GM12878 (cell line): ENCODE measurements around the gene FBXL7. TPM values are rescaled to one million over a fixed set of nuclear protein-coding genes. Genes with fewer than 3 reads are reported as not detected.
"Not testable (repeated sequence)": the region's sequence is repeated elsewhere in the genome, so short reads cannot be mapped to it uniquely, and the experiment has no call there.

Experiments used
- ATAC-seq: fragments of 200-7000 bp; cut with Tn5 transposase; 3 replicates; pipeline ENCODE4 v1.9.1; 2020; ENCODE audit warnings: mild to moderate bottlenecking, moderate library complexity
- BruUV-seq: library from RNA; stranded (reverse); fragments of 400-500 nt; replicated peaks from 2 replicates; lab custom pipeline; 2021; lab: Mats Ljungman, UMichigan
- CTCF ChIA-PET: fragments of 300-600 bp; sonication (Branson Sonifier 250); formaldehyde crosslinking; extraction: SDS; loops from one replicate; lab custom pipeline; 2021; ENCODE audit warnings: inconsistent platforms; lab: Yijun Ruan, JAX
- POLR2A ChIA-PET: fragments of 350-600 bp; formaldehyde crosslinking; extraction: SDS; loops from one replicate; lab custom pipeline; 2021; ENCODE audit warnings: inconsistent platforms; lab: Charles Lee
- RAD21 ChIA-PET: fragments of 300-600 bp; sonication (Branson Sonifier 250); formaldehyde crosslinking; loops from one replicate; lab custom pipeline; 2023; ENCODE audit warnings: antibody characterized with exemption; ENCODE audit not compliant: unreplicated experiment; lab: Charles Lee
- SMC1A ChIA-PET: fragments of 300-600 bp; sonication (Branson Sonifier 250); formaldehyde crosslinking; loops from one replicate; lab custom pipeline; 2023; ENCODE audit not compliant: unreplicated experiment, uncharacterized antibody; lab: Charles Lee
- DNase-seq: peaks from one replicate; pipeline ENCODE4 v3.0.0-alpha.2; 2011; ENCODE audit warnings: low read depth, low spot score
- FAIRE-seq: peaks from 3 replicates; lab custom pipeline; 2011; peaks lifted over from hg19 to GRCh38; lab: Jason Lieb, UNC
- H2AFZ ChIP-seq: 2 replicates; pipeline ENCODE4 v1.6.0; 2011; ENCODE audit warnings: low read depth, low read length, control low read depth; ENCODE audit not compliant: control insufficient read depth
- H3K27ac ChIP-seq: 2 replicates; pipeline ENCODE4 v1.5.1; 2011; ENCODE audit warnings: control low read depth; ENCODE audit not compliant: control insufficient read depth, insufficient read depth
- H3K27me3 ChIP-seq, 2 experiments: replicated peaks in 1 of 2; 2 replicates each; pipeline versions ENCODE4 v1.6.0 to v1.6.1; 2011; ENCODE audit warnings: low read length in 1 of 2; ENCODE audit not compliant: control insufficient read depth in 2 of 2, insufficient read depth in 2 of 2
- H3K36me3 ChIP-seq, 2 experiments: 2 replicates each; pipeline ENCODE4 v1.5.1; 2011; ENCODE audit warnings: low read length in 1 of 2; ENCODE audit not compliant: control insufficient read depth in 2 of 2, insufficient read depth in 2 of 2
- H3K4me1 ChIP-seq: 2 replicates; pipeline ENCODE4 v1.6.1; 2011; ENCODE audit warnings: mild to moderate bottlenecking, low read length, moderate library complexity, mixed read lengths; ENCODE audit not compliant: control insufficient read depth, insufficient read depth
- H3K4me2 ChIP-seq: 2 replicates; pipeline ENCODE4 v1.6.0; 2011; ENCODE audit warnings: control low read depth; ENCODE audit not compliant: control insufficient read depth, insufficient read depth
- H3K4me3 ChIP-seq: fragments of 200-600 bp; sonication (generic); 2 replicates; pipeline ENCODE4 v1.5.1; 2016
- H3K79me2 ChIP-seq: 2 replicates; pipeline ENCODE4 v1.6.0; 2011; ENCODE audit warnings: low read length; ENCODE audit not compliant: control insufficient read depth, insufficient read depth
- H3K9ac ChIP-seq: 2 replicates; pipeline ENCODE4 v1.8.0; 2011; ENCODE audit warnings: low read length, control low read depth, mixed read lengths; ENCODE audit not compliant: control insufficient read depth, insufficient read depth
- H3K9me3 ChIP-seq: replicated peaks from 3 replicates; pipeline ENCODE4 v1.5.1; 2011; ENCODE audit warnings: mild to moderate bottlenecking, low read length; ENCODE audit not compliant: control insufficient read depth, insufficient read depth
- H4K20me1 ChIP-seq: 2 replicates; pipeline ENCODE4 v1.6.0; 2011; ENCODE audit not compliant: control insufficient read depth, insufficient read depth
- CBFB ChIP-seq: IDR thresholded peaks from 2 replicates; pipeline ENCODE4 v1.6.1; 2016; ENCODE audit warnings: antibody characterized with exemption, low read depth
- MYC ChIP-seq: IDR thresholded peaks from 2 replicates; pipeline ENCODE4 v1.6.1; 2011; ENCODE audit warnings: mild to moderate bottlenecking, low read length, moderate library complexity, inconsistent platforms; ENCODE audit not compliant: insufficient read depth, insufficient replicate concordance, insufficient read length, severe bottlenecking
- NR2C2 ChIP-seq: IDR thresholded peaks from 2 replicates; pipeline ENCODE4 v1.6.1; 2011; ENCODE audit warnings: borderline replicate concordance, low read depth; ENCODE audit not compliant: control insufficient read depth, insufficient read length
- PAX8 ChIP-seq: fragments of 450-650 bp; IDR thresholded peaks from 2 replicates; pipeline ENCODE4 v1.6.1; 2017; ENCODE audit warnings: mild to moderate bottlenecking, moderate library complexity
- RFX5 ChIP-seq: IDR thresholded peaks from 2 replicates; pipeline ENCODE4 v1.6.1; 2011; ENCODE audit warnings: low read depth, low read length, improper control_type of control experiment
- SMAD5 ChIP-seq: IDR thresholded peaks from 2 replicates; pipeline ENCODE4 v1.6.1; 2016; ENCODE audit warnings: antibody characterized with exemption, low read depth
- SMC3 ChIP-seq: IDR thresholded peaks from 2 replicates; pipeline ENCODE4 v1.6.1; 2011; ENCODE audit warnings: low read length, improper control_type of control experiment, borderline replicate concordance
- SRF ChIP-seq, 2 experiments: IDR thresholded peaks; 2 replicates each; pipeline ENCODE4 v1.6.1; 2011; ENCODE audit warnings: low read depth in 2 of 2, low read length in 2 of 2, mild to moderate bottlenecking in 1 of 2, moderate library complexity in 1 of 2
- WGBS: methylation state at CpG from one replicate; pipeline ENCODE4 v1.1.6; 2016; ENCODE audit warnings: low lambda C conversion rate; ENCODE audit not compliant: insufficient replicate concordance, insufficient coverage; ENCODE audit errors: missing lambda C conversion rate; 5-methylcytosine and 5-hydroxymethylcytosine counted together
- in situ Hi-C: fragments of 300-500 bp; cut with MboI; formaldehyde crosslinking; loops from 9 replicates; pipeline ENCODE4 v1.14.3; 2018; ENCODE audit warnings: mixed read lengths
- intact Hi-C: fragments of 100-400 bp; cut with micrococcal nuclease; formaldehyde crosslinking; loops from one replicate; pipeline ENCODE4 v1.14.2; 2022; ENCODE audit not compliant: unreplicated experiment
- polyA plus RNA-seq, 11 experiments: library from polyadenylated mRNA; depleted of rRNA in 4 of 11; unstranded in 6 of 11; stranded (reverse) in 5 of 11; fragments of >200 nt; fragmentation: Nextera tagmentation in 4 of 11; fragmentation: Illumina TruSeq in 1 of 11; extraction: Ambion mirVana in 4 of 11; extraction: Trizol in 1 of 11; gene quantifications; 1 replicate in 1 of 11; 2 replicates in 10 of 11; pipeline versions ENCODE4 v1.2.1 to v1.2.3, GENCODE V29; 2011 to 2016; ENCODE audit warnings: inconsistent platforms in 2 of 11, missing spikeins in 2 of 11, low read depth in 1 of 11
- total RNA-seq, 4 experiments: library from RNA; depleted of rRNA in 3 of 4; stranded (reverse); fragments of >200 nt in 3 of 4; fragmentation: Illumina TruSeq in 1 of 4; extraction: Trizol in 1 of 4; gene quantifications; 2 replicates each; pipeline versions ENCODE4 v1.2.1 to v1.2.3, GENCODE V29; 2013 to 2021
- TF ChIP-seq, protein P1 (sequence below): IDR thresholded peaks from 2 replicates; pipeline ENCODE4 v1.6.1; 2012; ENCODE audit warnings: low read depth, low read length, improper control_type of control experiment
- TF ChIP-seq, protein P2 (sequence below): fragments of 450-650 bp; IDR thresholded peaks from 2 replicates; pipeline ENCODE4 v1.6.1; 2017; ENCODE audit warnings: borderline replicate concordance
- TF ChIP-seq, protein P3 (sequence below): IDR thresholded peaks from 2 replicates; pipeline ENCODE4 v1.6.1; 2011; ENCODE audit warnings: low read depth, low read length, improper control_type of control experiment, borderline replicate concordance

FBXL7 gene
- total and polyA plus RNA-seq, 10 of the 15 experiments (the other 5 are each of a cell fraction or from before 2014, with no cell fraction given) = 0.03 to 0.44 (median 0.16) TPM

DNA sequence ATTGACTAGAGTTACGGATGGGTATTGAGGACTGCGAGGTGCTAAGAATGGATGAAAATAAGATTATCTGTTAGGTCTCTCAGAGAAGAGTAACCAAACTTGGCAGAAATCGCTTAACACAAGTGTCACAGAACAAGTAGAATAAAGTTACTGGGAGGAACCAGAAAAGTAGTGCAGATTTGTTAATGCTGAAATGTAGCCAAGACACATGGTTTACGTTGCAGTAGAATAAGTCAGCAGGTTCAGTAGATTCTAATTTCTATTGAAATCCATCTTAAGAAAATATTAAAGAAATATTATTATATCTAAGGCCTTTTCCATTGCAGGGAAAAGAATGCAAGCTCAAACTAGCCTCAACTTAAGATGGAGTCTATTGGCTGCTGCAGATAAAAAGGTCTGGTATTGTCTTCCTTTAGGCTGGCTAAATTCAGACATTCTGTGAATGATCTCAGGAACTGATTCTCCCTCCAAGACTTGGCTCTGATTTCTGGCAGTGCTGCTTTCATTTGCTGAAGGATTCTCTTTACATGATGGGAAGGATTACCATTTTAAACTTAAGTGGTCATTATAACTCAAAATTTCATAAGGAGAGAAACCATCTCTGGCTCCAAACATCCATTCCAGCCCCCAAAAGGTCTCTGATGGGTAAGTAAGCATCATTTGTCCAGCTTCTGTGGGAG lies 364.7 kb downstream of the FBXL7 start:
- Histone ChIP-seq H3K27ac (no peak overlapping the region), H3K4me2 (no peak overlapping the region), H3K36me3 (no peaks in the 10 kb centered on the region), H4K20me1 (no peaks in the 10 kb centered on the region), H2AFZ (no peak overlapping the region), H3K4me3 (no peak overlapping the region), H3K9ac (no peak overlapping the region), H3K79me2 (no peaks in the 10 kb centered on the region), H3K27me3 (no peaks in the 10 kb centered on the region), H3K4me1 (no peaks in the 10 kb centered on the region), H3K9me3 (no peaks in the 10 kb centered on the region)
- no peak for FAIRE-seq
- WGBS = 10% methylated on average over 4 of the region's 4 CpGs
- no peak for ATAC-seq
- no TSS peak for BruUV-seq
- in situ Hi-C loops (no loop called here), intact Hi-C loops (no loop called here)
- RAD21 ChIA-PET = no interaction called here
- TF ChIP-seq CBFB = no peak
- TF ChIP-seq SMC3 = no peak
- TF ChIP-seq, protein P1, sequence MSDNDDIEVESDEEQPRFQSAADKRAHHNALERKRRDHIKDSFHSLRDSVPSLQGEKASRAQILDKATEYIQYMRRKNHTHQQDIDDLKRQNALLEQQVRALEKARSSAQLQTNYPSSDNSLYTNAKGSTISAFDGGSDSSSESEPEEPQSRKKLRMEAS = no peak
- TF ChIP-seq SMAD5 = no peak
- TF ChIP-seq MYC = no peak
- no peak for TF ChIP-seq NR2C2
- no peak for TF ChIP-seq RFX5
- TF ChIP-seq, protein P2, sequence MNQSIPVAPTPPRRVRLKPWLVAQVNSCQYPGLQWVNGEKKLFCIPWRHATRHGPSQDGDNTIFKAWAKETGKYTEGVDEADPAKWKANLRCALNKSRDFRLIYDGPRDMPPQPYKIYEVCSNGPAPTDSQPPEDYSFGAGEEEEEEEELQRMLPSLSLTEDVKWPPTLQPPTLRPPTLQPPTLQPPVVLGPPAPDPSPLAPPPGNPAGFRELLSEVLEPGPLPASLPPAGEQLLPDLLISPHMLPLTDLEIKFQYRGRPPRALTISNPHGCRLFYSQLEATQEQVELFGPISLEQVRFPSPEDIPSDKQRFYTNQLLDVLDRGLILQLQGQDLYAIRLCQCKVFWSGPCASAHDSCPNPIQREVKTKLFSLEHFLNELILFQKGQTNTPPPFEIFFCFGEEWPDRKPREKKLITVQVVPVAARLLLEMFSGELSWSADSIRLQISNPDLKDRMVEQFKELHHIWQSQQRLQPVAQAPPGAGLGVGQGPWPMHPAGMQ = no peak
- no peak for TF ChIP-seq PAX8
- TF ChIP-seq, protein P3, sequence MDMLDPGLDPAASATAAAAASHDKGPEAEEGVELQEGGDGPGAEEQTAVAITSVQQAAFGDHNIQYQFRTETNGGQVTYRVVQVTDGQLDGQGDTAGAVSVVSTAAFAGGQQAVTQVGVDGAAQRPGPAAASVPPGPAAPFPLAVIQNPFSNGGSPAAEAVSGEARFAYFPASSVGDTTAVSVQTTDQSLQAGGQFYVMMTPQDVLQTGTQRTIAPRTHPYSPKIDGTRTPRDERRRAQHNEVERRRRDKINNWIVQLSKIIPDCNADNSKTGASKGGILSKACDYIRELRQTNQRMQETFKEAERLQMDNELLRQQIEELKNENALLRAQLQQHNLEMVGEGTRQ = no peak
- no peak for TF ChIP-seq SRF (IDR thresholded peaks at IDR 0.05; ENCODE audit: low read depth in 2 of 2, low read length in 2 of 2)
- SMC1A ChIA-PET = no interaction called here
- POLR2A ChIA-PET = no interaction called here
- CTCF ChIA-PET = no interaction called here
- no peak for DNase-seq

DNA sequence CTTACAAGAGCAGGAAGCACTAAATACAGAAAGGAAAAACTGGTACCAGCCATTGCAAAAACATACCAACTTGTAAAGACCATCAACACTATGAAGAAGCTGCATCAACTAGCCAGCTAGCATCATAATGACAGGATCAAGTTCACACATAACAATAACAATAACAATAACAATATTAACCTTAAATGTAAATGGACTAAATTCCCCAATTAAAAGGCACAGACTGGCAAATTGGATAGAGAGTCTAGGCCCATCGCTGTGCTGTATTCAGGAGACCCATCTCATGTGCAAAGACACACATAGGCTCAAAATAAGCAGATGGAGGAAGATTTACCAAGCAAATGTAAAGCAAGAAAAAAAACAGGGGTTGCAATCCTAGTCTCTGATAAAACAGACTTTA lies 372.3 kb downstream of the FBXL7 start:
- H3K27me3 ChIP-seq, H2AFZ ChIP-seq, BruUV-seq, H3K4me2 ChIP-seq, POLR2A ChIA-PET, ATAC-seq, H3K9ac ChIP-seq, H4K20me1 ChIP-seq, DNase-seq, H3K9me3 ChIP-seq, H3K4me1 ChIP-seq, H3K4me3 ChIP-seq, H3K79me2 ChIP-seq, SMC1A ChIA-PET, CTCF ChIA-PET, in situ Hi-C loops, H3K36me3 ChIP-seq, FAIRE-seq, RAD21 ChIA-PET, H3K27ac ChIP-seq, intact Hi-C loops: not testable (repeated sequence)
- WGBS = 0% methylated on average over 1 of the region's 1 CpG
